GM12878 (cell line): ENCODE data around the gene GLP1R. TPM values are rescaled to one million over a fixed set of nuclear protein-coding genes. Genes with fewer than 3 reads are reported as not detected.

ENCODE experiments used
- ATAC-seq: fragments of 200-7000 bp; cut with Tn5 transposase; 3 replicates; pipeline ENCODE4 v1.9.1; 2020; ENCODE audit warnings: mild to moderate bottlenecking, moderate library complexity
- BruUV-seq: library from RNA; stranded (reverse); fragments of 400-500 nt; replicated peaks from 2 replicates; lab custom pipeline; 2021; lab: Mats Ljungman, UMichigan
- CTCF ChIA-PET: fragments of 300-600 bp; sonication (Branson Sonifier 250); formaldehyde crosslinking; extraction: SDS; loops from one replicate; lab custom pipeline; 2021; ENCODE audit warnings: inconsistent platforms; lab: Yijun Ruan, JAX
- POLR2A ChIA-PET: fragments of 350-600 bp; formaldehyde crosslinking; extraction: SDS; loops from one replicate; lab custom pipeline; 2021; ENCODE audit warnings: inconsistent platforms; lab: Charles Lee
- RAD21 ChIA-PET: fragments of 300-600 bp; sonication (Branson Sonifier 250); formaldehyde crosslinking; loops from one replicate; lab custom pipeline; 2023; ENCODE audit warnings: antibody characterized with exemption; ENCODE audit not compliant: unreplicated experiment; lab: Charles Lee
- SMC1A ChIA-PET: fragments of 300-600 bp; sonication (Branson Sonifier 250); formaldehyde crosslinking; loops from one replicate; lab custom pipeline; 2023; ENCODE audit not compliant: unreplicated experiment, uncharacterized antibody; lab: Charles Lee
- DNase-seq: peaks from one replicate; pipeline ENCODE4 v3.0.0-alpha.2; 2011; ENCODE audit warnings: low read depth, low spot score
- FAIRE-seq: peaks from 3 replicates; lab custom pipeline; 2011; peaks lifted over from hg19 to GRCh38; lab: Jason Lieb, UNC
- H2AFZ ChIP-seq: 2 replicates; pipeline ENCODE4 v1.6.0; 2011; ENCODE audit warnings: low read depth, low read length, control low read depth; ENCODE audit not compliant: control insufficient read depth
- H3K27ac ChIP-seq: 2 replicates; pipeline ENCODE4 v1.5.1; 2011; ENCODE audit warnings: control low read depth; ENCODE audit not compliant: control insufficient read depth, insufficient read depth
- H3K27me3 ChIP-seq, 2 experiments: replicated peaks in 1 of 2; 2 replicates each; pipeline versions ENCODE4 v1.6.0 to v1.6.1; 2011; ENCODE audit warnings: low read length in 1 of 2; ENCODE audit not compliant: control insufficient read depth in 2 of 2, insufficient read depth in 2 of 2
- H3K36me3 ChIP-seq, 2 experiments: 2 replicates each; pipeline ENCODE4 v1.5.1; 2011; ENCODE audit warnings: low read length in 1 of 2; ENCODE audit not compliant: control insufficient read depth in 2 of 2, insufficient read depth in 2 of 2
- H3K4me1 ChIP-seq: 2 replicates; pipeline ENCODE4 v1.6.1; 2011; ENCODE audit warnings: mild to moderate bottlenecking, low read length, moderate library complexity, mixed read lengths; ENCODE audit not compliant: control insufficient read depth, insufficient read depth
- H3K4me2 ChIP-seq: 2 replicates; pipeline ENCODE4 v1.6.0; 2011; ENCODE audit warnings: control low read depth; ENCODE audit not compliant: control insufficient read depth, insufficient read depth
- H3K4me3 ChIP-seq: fragments of 200-600 bp; sonication (generic); 2 replicates; pipeline ENCODE4 v1.5.1; 2016
- H3K79me2 ChIP-seq: 2 replicates; pipeline ENCODE4 v1.6.0; 2011; ENCODE audit warnings: low read length; ENCODE audit not compliant: control insufficient read depth, insufficient read depth
- H3K9ac ChIP-seq: 2 replicates; pipeline ENCODE4 v1.8.0; 2011; ENCODE audit warnings: low read length, control low read depth, mixed read lengths; ENCODE audit not compliant: control insufficient read depth, insufficient read depth
- H3K9me3 ChIP-seq: replicated peaks from 3 replicates; pipeline ENCODE4 v1.5.1; 2011; ENCODE audit warnings: mild to moderate bottlenecking, low read length; ENCODE audit not compliant: control insufficient read depth, insufficient read depth
- H4K20me1 ChIP-seq: 2 replicates; pipeline ENCODE4 v1.6.0; 2011; ENCODE audit not compliant: control insufficient read depth, insufficient read depth
- KDM1A ChIP-seq: fragments of 200-600 bp; sonication (generic); IDR thresholded peaks from 2 replicates; pipeline ENCODE4 v1.6.1; 2016; ENCODE audit warnings: borderline replicate concordance
- LARP7 ChIP-seq: fragments of 450-650 bp; IDR thresholded peaks from 2 replicates; pipeline ENCODE4 v1.6.1; 2017; ENCODE audit warnings: mild to moderate bottlenecking
- PAX5 ChIP-seq: IDR thresholded peaks from 2 replicates; pipeline ENCODE4 v1.6.1; 2011; ENCODE audit warnings: low read depth, low read length, borderline replicate concordance
- POU2F2 ChIP-seq: IDR thresholded peaks from 3 replicates; pipeline ENCODE4 v1.6.1; 2011; ENCODE audit warnings: low read depth, mild to moderate bottlenecking, low read length, borderline replicate concordance
- TAF1 ChIP-seq: IDR thresholded peaks from 2 replicates; pipeline ENCODE4 v1.6.1; 2011; ENCODE audit warnings: mild to moderate bottlenecking, low read depth, low read length, borderline replicate concordance
- TARDBP ChIP-seq: IDR thresholded peaks from 2 replicates; pipeline ENCODE4 v1.6.1; 2016; ENCODE audit warnings: borderline replicate concordance
- WGBS: methylation state at CpG from one replicate; pipeline ENCODE4 v1.1.6; 2016; ENCODE audit warnings: low lambda C conversion rate; ENCODE audit not compliant: insufficient replicate concordance, insufficient coverage; ENCODE audit errors: missing lambda C conversion rate; 5-methylcytosine and 5-hydroxymethylcytosine counted together
- in situ Hi-C: fragments of 300-500 bp; cut with MboI; formaldehyde crosslinking; loops from 9 replicates; pipeline ENCODE4 v1.14.3; 2018; ENCODE audit warnings: mixed read lengths
- intact Hi-C: fragments of 100-400 bp; cut with micrococcal nuclease; formaldehyde crosslinking; loops from one replicate; pipeline ENCODE4 v1.14.2; 2022; ENCODE audit not compliant: unreplicated experiment
- polyA plus RNA-seq, 11 experiments: library from polyadenylated mRNA; depleted of rRNA in 4 of 11; unstranded in 6 of 11; stranded (reverse) in 5 of 11; fragments of >200 nt; fragmentation: Nextera tagmentation in 4 of 11; fragmentation: Illumina TruSeq in 1 of 11; extraction: Ambion mirVana in 4 of 11; extraction: Trizol in 1 of 11; gene quantifications; 1 replicate in 1 of 11; 2 replicates in 10 of 11; pipeline versions ENCODE4 v1.2.1 to v1.2.3, GENCODE V29; 2011 to 2016; ENCODE audit warnings: inconsistent platforms in 2 of 11, missing spikeins in 2 of 11, low read depth in 1 of 11
- total RNA-seq, 4 experiments: library from RNA; depleted of rRNA in 3 of 4; stranded (reverse); fragments of >200 nt in 3 of 4; fragmentation: Illumina TruSeq in 1 of 4; extraction: Trizol in 1 of 4; gene quantifications; 2 replicates each; pipeline versions ENCODE4 v1.2.1 to v1.2.3, GENCODE V29; 2013 to 2021
- TF ChIP-seq, protein P1 (sequence below): fragments of 150-350 bp; IDR thresholded peaks from 2 replicates; pipeline ENCODE4 v1.6.1; 2014; ENCODE audit warnings: mild to moderate bottlenecking, low read depth, low read length
- TF ChIP-seq, protein P2 (sequence below): fragments of 450-650 bp; IDR thresholded peaks from 2 replicates; pipeline ENCODE4 v1.6.1; 2017; ENCODE audit warnings: mild to moderate bottlenecking, moderate library complexity
- TF ChIP-seq, protein P3 (sequence below): IDR thresholded peaks from 2 replicates; pipeline ENCODE4 v1.6.1; 2011; ENCODE audit warnings: borderline replicate concordance, low read depth, mild to moderate bottlenecking, moderate library complexity, mixed read lengths, low read length; ENCODE audit not compliant: insufficient read depth; ENCODE audit errors: extremely low read length

The GLP1R gene
- total and polyA plus RNA-seq, 10 of the 15 experiments (the other 5 are each of a cell fraction or from before 2014, with no cell fraction given): 0.01 TPM; not detected in 9

DNA sequence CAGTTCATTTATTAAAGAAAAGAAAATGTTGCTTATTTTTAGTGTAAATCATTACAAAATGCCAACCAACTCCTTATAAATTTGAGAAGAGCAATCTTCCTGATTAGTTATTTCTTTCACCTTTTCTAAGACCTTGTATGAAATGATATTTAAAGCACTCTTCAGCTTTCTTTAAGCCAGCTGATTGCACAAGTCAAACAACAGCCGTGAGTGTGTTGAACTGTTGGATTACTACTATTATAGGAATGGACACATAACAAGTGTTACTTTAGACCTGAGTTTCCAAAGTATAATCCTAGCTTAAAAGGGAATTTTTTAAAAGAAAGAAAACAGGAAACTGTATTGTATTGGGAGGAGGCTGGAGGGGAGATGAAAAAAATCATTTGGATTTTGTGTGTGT, 26.8 kb upstream of the GLP1R start (continued):
- TF ChIP-seq, protein P1, sequence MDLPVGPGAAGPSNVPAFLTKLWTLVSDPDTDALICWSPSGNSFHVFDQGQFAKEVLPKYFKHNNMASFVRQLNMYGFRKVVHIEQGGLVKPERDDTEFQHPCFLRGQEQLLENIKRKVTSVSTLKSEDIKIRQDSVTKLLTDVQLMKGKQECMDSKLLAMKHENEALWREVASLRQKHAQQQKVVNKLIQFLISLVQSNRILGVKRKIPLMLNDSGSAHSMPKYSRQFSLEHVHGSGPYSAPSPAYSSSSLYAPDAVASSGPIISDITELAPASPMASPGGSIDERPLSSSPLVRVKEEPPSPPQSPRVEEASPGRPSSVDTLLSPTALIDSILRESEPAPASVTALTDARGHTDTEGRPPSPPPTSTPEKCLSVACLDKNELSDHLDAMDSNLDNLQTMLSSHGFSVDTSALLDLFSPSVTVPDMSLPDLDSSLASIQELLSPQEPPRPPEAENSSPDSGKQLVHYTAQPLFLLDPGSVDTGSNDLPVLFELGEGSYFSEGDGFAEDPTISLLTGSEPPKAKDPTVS: no peak

DNA sequence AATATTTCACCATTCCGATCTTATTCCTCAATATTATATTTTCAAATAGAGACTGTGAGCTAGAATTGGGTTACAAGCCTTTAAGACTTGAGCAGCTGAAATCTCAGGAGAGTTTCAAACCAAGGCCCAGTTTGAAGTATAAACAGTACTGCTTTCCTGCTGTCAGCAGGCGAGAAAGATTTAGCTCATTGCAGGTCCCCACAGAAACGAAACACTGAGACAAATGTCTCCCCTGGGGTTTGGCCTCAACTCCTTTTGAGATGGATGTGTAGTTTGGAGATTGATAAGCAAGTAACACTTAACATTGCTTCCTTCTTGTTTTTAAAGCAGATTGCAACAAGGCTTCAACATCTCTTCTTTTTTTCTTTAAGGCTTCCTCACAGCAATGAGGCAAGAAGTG, 22.4 kb upstream of the GLP1R start:
- no peak overlapping the region for H2AFZ ChIP-seq
- no peaks in the 10 kb centered on the region for H3K4me1 ChIP-seq
- ChIA-PET CTCF (interaction anchor here (0.9 to 2.2 kb wide), 4 partner anchors 9 to 153 kb away, joined by 3 to 8 read pairs (median 4); no protein-coding TSS in a partner anchor), POLR2A (no interaction called here), RAD21 (interaction anchor here (0.6 to 1.4 kb wide), 2 partner anchors 61 to 76 kb away, joined by 3 read pairs; no protein-coding TSS in a partner anchor), SMC1A (interaction anchor here (1.3 to 1.5 kb wide), 3 partner anchors 9 to 23 kb away, joined by 3 to 6 read pairs (median 4); no protein-coding TSS in a partner anchor)
- no peaks in the 10 kb centered on the region; a peak in 1 of 4 replicates for H3K27me3 ChIP-seq
- no peaks in the 10 kb centered on the region for H4K20me1 ChIP-seq
- no peak overlapping the region for H3K4me3 ChIP-seq
- TF ChIP-seq TAF1: no peak
- no peak for TF ChIP-seq PAX5
- TF ChIP-seq, protein P2, sequence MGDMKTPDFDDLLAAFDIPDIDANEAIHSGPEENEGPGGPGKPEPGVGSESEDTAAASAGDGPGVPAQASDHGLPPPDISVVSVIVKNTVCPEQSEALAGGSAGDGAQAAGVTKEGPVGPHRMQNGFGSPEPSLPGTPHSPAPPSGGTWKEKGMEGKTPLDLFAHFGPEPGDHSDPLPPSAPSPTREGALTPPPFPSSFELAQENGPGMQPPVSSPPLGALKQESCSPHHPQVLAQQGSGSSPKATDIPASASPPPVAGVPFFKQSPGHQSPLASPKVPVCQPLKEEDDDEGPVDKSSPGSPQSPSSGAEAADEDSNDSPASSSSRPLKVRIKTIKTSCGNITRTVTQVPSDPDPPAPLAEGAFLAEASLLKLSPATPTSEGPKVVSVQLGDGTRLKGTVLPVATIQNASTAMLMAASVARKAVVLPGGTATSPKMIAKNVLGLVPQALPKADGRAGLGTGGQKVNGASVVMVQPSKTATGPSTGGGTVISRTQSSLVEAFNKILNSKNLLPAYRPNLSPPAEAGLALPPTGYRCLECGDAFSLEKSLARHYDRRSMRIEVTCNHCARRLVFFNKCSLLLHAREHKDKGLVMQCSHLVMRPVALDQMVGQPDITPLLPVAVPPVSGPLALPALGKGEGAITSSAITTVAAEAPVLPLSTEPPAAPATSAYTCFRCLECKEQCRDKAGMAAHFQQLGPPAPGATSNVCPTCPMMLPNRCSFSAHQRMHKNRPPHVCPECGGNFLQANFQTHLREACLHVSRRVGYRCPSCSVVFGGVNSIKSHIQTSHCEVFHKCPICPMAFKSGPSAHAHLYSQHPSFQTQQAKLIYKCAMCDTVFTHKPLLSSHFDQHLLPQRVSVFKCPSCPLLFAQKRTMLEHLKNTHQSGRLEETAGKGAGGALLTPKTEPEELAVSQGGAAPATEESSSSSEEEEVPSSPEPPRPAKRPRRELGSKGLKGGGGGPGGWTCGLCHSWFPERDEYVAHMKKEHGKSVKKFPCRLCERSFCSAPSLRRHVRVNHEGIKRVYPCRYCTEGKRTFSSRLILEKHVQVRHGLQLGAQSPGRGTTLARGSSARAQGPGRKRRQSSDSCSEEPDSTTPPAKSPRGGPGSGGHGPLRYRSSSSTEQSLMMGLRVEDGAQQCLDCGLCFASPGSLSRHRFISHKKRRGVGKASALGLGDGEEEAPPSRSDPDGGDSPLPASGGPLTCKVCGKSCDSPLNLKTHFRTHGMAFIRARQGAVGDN: no peak
- no peak for TF ChIP-seq TARDBP
- no peak for TF ChIP-seq LARP7
- TF ChIP-seq KDM1A: no peak
- TF ChIP-seq, protein P3, sequence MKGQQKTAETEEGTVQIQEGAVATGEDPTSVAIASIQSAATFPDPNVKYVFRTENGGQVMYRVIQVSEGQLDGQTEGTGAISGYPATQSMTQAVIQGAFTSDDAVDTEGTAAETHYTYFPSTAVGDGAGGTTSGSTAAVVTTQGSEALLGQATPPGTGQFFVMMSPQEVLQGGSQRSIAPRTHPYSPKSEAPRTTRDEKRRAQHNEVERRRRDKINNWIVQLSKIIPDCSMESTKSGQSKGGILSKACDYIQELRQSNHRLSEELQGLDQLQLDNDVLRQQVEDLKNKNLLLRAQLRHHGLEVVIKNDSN: no peak
- no peak for TF ChIP-seq POU2F2
- WGBS: 43% methylated on average over 3 of the region's 3 CpGs
- H3K79me2 ChIP-seq: no peaks in the 10 kb centered on the region
- intact Hi-C loops: loop anchor here (5.0 kb wide), 2 partner anchors 66 to 141 kb away; no protein-coding TSS in a partner anchor
- FAIRE-seq (no peak), DNase-seq (no peak), ATAC-seq (peak; percentile 42)
- no peaks in the 10 kb centered on the region for H3K36me3 ChIP-seq
- H3K9ac ChIP-seq: no peak overlapping the region
- in situ Hi-C loops: no loop called here
- no peak overlapping the region for H3K27ac ChIP-seq
- H3K9me3 ChIP-seq: no peaks in the 10 kb centered on the region
- H3K4me2 ChIP-seq: no peak overlapping the region
- no TSS peak for BruUV-seq
